ENCODE measurements around the gene TMEM212.
"Not testable (repeated sequence)": the region's sequence is repeated elsewhere in the genome, so short reads cannot be mapped to it uniquely, and the experiment has no call there.

TMEM212 gene

GRCh38 chr3:171813897-171814460, 29.2 kb upstream of the TMEM212 start:
- peak; percentile 77 for DNase-seq

GRCh38 chr3:171814662-171815061, 28.5 kb upstream of the TMEM212 start:
- DNase-seq, result not testable (repeated sequence)

- DNase-seq, result no peak
These were observed 27.1 kb upstream of the TMEM212 start for GRCh38 chr3:171815973-171816595.

- DNase-seq, result no peak
These were observed 25.9 kb upstream of the TMEM212 start for GRCh38 chr3:171817074-171817800.

GRCh38 chr3:171821044-171821443, 22.1 kb upstream of the TMEM212 start:
- no peak for DNase-seq

GRCh38 chr3:171821778-171822358, 21.3 kb upstream of the TMEM212 start:
- DNase-seq, result no peak

- no peak for DNase-seq
These were observed 20.6 kb upstream of the TMEM212 start for GRCh38 chr3:171822431-171823106.

GRCh38 chr3:171824116-171824515, 19.0 kb upstream of the TMEM212 start:
- no peak for DNase-seq

- DNase-seq, result no peak
These were observed 18.3 kb upstream of the TMEM212 start for GRCh38 chr3:171824824-171825221.

- DNase-seq, result no peak
These were observed 17.8 kb upstream of the TMEM212 start for GRCh38 chr3:171825222-171825828.

- no peak for DNase-seq
These were observed 15.8 kb upstream of the TMEM212 start for GRCh38 chr3:171827385-171827784.

GRCh38 chr3:171827836-171828458, 15.2 kb upstream of the TMEM212 start:
- peak; percentile 29 for DNase-seq

GRCh38 chr3:171828902-171829770, 14.0 kb upstream of the TMEM212 start:
- DNase-seq, result no peak

GRCh38 chr3:171829841-171830517, 13.2 kb upstream of the TMEM212 start:
- DNase-seq, result peak; percentile 33

- no peak for DNase-seq
These were observed 12.7 kb upstream of the TMEM212 start for GRCh38 chr3:171830518-171830875.

GRCh38 chr3:171831936-171832335, 11.2 kb upstream of the TMEM212 start:
- DNase-seq, result no peak

- DNase-seq, result no peak
These were observed 10.2 kb upstream of the TMEM212 start for GRCh38 chr3:171832989-171833388.

GRCh38 chr3:171833789-171834460, 9.2 kb upstream of the TMEM212 start:
- DNase-seq, result peak; percentile 25

GRCh38 chr3:171834461-171834801, 8.7 kb upstream of the TMEM212 start:
- DNase-seq, result no peak

- no peak for DNase-seq
These were observed 8.0 kb upstream of the TMEM212 start for GRCh38 chr3:171835116-171835515.

Measured in activated CD4-positive, alpha-beta T cell treated with anti-CD3 and anti-CD28 coated beads, Interleukin-2, Interleukin-6, amounts not matched to agents 100 ng/mL and 50 ng/mL, durations not matched to agents 16 hours and 8 hours (primary cell).